Stimulated activated CD4-positive, alpha-beta T cell treated with anti-CD3 and anti-CD28 coated beads, TNF-alpha, amount 100 ng/mL, for 4 hours (primary cell): ENCODE measurements around the gene SIGMAR1.

Experiments
- DNase-seq, 3 experiments: peaks; one replicate each; pipeline ENCODE4 v3.0.0-alpha.2; 2020; ENCODE audit warnings: low read depth in 3 of 3

Gene SIGMAR1

GRCh38 chr9:34603610-34604231, 33.9 kb downstream of the SIGMAR1 start:
- peak; percentile 66 to 69 (median 67) for DNase-seq

GRCh38 chr9:34601937-34602573, 35.5 kb downstream of the SIGMAR1 start:
- DNase-seq, result no peak

- DNase-seq, result no peak
These were observed 36.7 kb downstream of the SIGMAR1 start for GRCh38 chr9:34600908-34601307.

- DNase-seq, result no peak
These were observed 38.0 kb downstream of the SIGMAR1 start for GRCh38 chr9:34599546-34599945.

GRCh38 chr9:34594177-34594576, 43.4 kb downstream of the SIGMAR1 start:
- DNase-seq, result no peak

- DNase-seq, result no peak
These were observed 44.5 kb downstream of the SIGMAR1 start for GRCh38 chr9:34592895-34593601.

- DNase-seq, result no peak
These were observed 45.4 kb downstream of the SIGMAR1 start for GRCh38 chr9:34591917-34592866.

GRCh38 chr9:34591248-34591916, 46.2 kb downstream of the SIGMAR1 start:
- peak; percentile 61 to 74 (median 64) for DNase-seq

- no peak for DNase-seq
These were observed 47.0 kb downstream of the SIGMAR1 start for GRCh38 chr9:34590381-34591247.

GRCh38 chr9:34589636-34590380, 47.8 kb downstream of the SIGMAR1 start, which contains the start of gene CNTFR:
CNTFR (minus strand) TSS chr9:34589724; CDS start chr9:34568981, 20,743 bp downstream.
- DNase-seq, result no peak

GRCh38 chr9:34588671-34589635, 48.6 kb downstream of the SIGMAR1 start:
- no peak for DNase-seq

GRCh38 chr9:34587271-34587670, 50.3 kb downstream of the SIGMAR1 start:
- DNase-seq, result no peak

GRCh38 chr9:34585946-34586669, 51.5 kb downstream of the SIGMAR1 start:
- no peak for DNase-seq

GRCh38 chr9:34584970-34585369, 52.6 kb downstream of the SIGMAR1 start:
- DNase-seq, result no peak
